ENCODE results near the gene LCN15.

LCN15 gene

DNA sequence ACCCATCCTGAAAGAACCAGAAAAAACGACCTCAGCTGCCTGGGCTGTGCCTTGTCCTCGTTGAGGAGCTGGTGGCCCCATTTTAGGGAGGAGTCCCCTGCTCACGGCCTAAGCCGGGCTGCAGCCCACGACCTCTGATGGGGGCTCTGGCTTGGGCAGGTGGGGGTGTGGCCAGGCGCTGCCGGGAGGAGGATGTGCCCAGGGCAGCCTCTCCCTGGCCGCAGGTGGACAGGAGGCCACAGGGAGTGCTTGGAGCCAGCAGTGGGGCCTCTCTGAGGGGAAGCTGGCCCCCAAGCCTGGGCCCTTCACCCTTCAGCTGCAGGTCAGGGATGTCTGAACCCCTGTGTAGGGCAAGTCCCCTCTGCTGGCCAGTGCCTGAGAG lies 49.4 kb downstream of the LCN15 start:
- Histone ChIP-seq H3K4me3 (IDR thresholded peaks at IDR 0.05; ENCODE audit: insufficient read depth, low read depth, low read length) (no peak overlapping the region), H3K27me3 (ENCODE audit: insufficient read depth, low read depth) (no peaks in the 10 kb centered on the region), H3K36me3 (ENCODE audit: insufficient read depth) (no peaks in the 10 kb centered on the region), H4K20me1 (ENCODE audit: insufficient read depth) (no peaks in the 10 kb centered on the region), H3K27ac (no peak overlapping the region), H3K4me2 (no peak overlapping the region), H3K4me1 (ENCODE audit: low read depth, poor library complexity, severe bottlenecking) (peaks cover 17% of the 10 kb centered on the region), H3K79me2 (ENCODE audit: insufficient read depth, low read depth) (no peaks in the 10 kb centered on the region), H2AFZ (ENCODE audit: low read depth) (no peak overlapping the region), H3K9ac (no peak overlapping the region)
- TF ChIP-seq, protein P1, sequence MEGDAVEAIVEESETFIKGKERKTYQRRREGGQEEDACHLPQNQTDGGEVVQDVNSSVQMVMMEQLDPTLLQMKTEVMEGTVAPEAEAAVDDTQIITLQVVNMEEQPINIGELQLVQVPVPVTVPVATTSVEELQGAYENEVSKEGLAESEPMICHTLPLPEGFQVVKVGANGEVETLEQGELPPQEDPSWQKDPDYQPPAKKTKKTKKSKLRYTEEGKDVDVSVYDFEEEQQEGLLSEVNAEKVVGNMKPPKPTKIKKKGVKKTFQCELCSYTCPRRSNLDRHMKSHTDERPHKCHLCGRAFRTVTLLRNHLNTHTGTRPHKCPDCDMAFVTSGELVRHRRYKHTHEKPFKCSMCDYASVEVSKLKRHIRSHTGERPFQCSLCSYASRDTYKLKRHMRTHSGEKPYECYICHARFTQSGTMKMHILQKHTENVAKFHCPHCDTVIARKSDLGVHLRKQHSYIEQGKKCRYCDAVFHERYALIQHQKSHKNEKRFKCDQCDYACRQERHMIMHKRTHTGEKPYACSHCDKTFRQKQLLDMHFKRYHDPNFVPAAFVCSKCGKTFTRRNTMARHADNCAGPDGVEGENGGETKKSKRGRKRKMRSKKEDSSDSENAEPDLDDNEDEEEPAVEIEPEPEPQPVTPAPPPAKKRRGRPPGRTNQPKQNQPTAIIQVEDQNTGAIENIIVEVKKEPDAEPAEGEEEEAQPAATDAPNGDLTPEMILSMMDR (conservative IDR thresholded peaks at IDR 0.05; ENCODE audit: low read depth, low read length) = no peak

DNA sequence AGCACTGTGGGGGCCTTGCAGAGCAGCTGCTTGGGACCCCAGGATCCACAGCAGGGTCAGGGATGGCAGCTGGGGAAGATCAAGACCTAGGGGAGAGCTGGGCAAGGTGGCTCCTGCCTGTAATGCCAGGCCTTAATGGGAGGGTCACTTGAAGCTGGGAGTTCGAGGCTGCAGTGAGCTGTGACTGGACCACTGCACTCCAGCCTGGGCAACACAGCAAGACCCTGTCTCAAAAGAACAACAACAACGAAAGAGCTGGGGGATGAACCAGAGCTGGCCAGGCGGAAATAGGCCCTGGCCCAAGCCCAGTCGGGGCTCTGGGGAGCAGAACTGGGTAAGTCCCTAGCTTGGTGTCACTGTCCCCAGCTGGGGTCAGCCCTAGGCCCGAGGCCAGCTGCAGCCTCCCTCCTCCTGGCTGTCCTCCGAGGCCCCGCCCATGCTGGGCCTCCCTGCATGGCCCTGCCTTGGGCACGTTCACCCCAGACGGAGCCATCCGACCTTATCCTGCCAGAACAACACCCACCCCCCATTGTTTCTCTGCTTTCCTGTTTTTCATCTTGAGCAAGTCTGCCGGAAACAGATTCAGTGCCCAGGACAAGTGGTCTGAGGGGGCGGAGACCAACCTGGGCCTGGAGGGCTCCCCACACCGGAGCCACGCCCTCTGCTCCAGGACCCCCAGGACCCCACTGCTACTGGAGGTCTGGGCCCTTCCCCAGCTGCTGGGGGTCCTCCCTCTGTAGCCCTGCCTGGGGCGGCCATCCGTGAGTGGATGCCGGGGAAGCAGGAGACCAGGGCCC lies 50.0 kb downstream of the LCN15 start:
- H3K27me3 ChIP-seq (ENCODE audit: insufficient read depth, low read depth) = no peaks in the 10 kb centered on the region
- TF ChIP-seq, protein P1 (conservative IDR thresholded peaks at IDR 0.05; ENCODE audit: low read depth, low read length) = no peak
- H3K27ac ChIP-seq = no peak overlapping the region
- no peaks in the 10 kb centered on the region for H4K20me1 ChIP-seq (ENCODE audit: insufficient read depth)
- no peaks in the 10 kb centered on the region for H3K79me2 ChIP-seq (ENCODE audit: insufficient read depth, low read depth)
- H2AFZ ChIP-seq (ENCODE audit: low read depth) = no peak overlapping the region
- no peak overlapping the region for H3K4me3 ChIP-seq (IDR thresholded peaks at IDR 0.05; ENCODE audit: insufficient read depth, low read depth, low read length)
- H3K4me1 ChIP-seq (ENCODE audit: low read depth, poor library complexity, severe bottlenecking) = peaks cover 17% of the 10 kb centered on the region
- no peaks in the 10 kb centered on the region for H3K36me3 ChIP-seq (ENCODE audit: insufficient read depth)
- no peak overlapping the region; the same call in 1 of the 2 replicates for H3K9ac ChIP-seq
- H3K4me2 ChIP-seq = peak overlapping the region; percentile 97

- Histone ChIP-seq H3K4me1 (ENCODE audit: low read depth, poor library complexity, severe bottlenecking) (peaks cover 17% of the 10 kb centered on the region), H3K27me3 (ENCODE audit: insufficient read depth, low read depth) (no peaks in the 10 kb centered on the region), H3K36me3 (ENCODE audit: insufficient read depth) (no peaks in the 10 kb centered on the region), H2AFZ (ENCODE audit: low read depth) (no peak overlapping the region), H3K4me3 (IDR thresholded peaks at IDR 0.05; ENCODE audit: insufficient read depth, low read depth, low read length) (no peak overlapping the region), H3K9ac (peak overlapping the region; percentile 64; the same call in 1 of the 2 replicates), H4K20me1 (ENCODE audit: insufficient read depth) (no peaks in the 10 kb centered on the region), H3K79me2 (ENCODE audit: insufficient read depth, low read depth) (no peaks in the 10 kb centered on the region), H3K4me2 (peak overlapping the region; percentile 97), H3K27ac (no peak overlapping the region)
- TF ChIP-seq, protein P1 (conservative IDR thresholded peaks at IDR 0.05; ENCODE audit: low read depth, low read length) = no peak
Measured at GRCh38 chr9:136713550-136713949, 50.8 kb downstream of the LCN15 start.

DNA sequence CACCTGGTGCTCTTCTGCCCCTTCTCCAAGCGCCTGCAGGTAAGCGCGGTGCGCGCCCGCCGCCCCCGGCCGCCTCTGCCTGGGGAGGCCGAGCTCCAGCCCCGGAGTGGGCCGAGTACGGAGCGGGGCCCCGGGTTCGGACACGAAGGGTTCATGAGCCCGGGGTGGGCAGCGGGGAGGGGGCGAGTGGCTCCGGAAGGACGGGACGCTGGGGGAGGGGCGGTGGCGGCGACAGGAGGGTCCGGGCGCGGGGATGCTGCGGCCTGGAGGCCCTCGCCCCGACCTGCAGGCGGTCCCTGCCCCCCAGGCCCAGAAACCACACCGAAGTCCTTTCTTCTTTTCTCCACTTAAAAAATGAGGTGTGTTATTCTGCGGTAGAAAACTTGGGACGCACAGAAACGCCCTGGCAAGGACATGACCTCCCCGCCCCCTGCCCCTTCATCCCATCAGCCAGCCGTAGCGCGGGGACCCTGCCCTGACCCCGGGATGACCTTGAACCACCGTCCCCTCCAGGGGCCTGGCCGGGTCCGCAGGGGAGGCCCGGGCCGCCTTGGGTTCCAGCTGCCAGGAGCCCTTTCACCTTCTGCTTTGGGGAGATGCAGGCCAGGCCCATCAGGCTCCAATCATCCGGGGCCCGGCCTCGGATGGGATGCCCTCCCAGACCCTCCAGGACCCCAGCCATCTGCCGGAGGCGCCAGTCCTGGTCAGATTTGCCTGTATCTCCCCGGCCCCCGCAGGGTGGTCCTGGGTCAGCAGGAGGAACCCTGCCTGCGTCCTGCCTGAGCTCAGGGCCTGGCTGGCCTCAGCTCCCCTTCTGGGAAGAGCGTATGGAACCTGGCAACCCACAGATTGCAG lies 51.4 kb downstream of the LCN15 start:
- Histone ChIP-seq H3K79me2 (ENCODE audit: insufficient read depth, low read depth) (no peaks in the 10 kb centered on the region), H4K20me1 (ENCODE audit: insufficient read depth) (no peaks in the 10 kb centered on the region), H3K36me3 (ENCODE audit: insufficient read depth) (no peaks in the 10 kb centered on the region), H3K27me3 (ENCODE audit: insufficient read depth, low read depth) (no peaks in the 10 kb centered on the region), H3K9ac (peak overlapping the region; percentile 64; the same call in 1 of the 2 replicates), H3K4me3 (IDR thresholded peaks at IDR 0.05; ENCODE audit: insufficient read depth, low read depth, low read length) (no peak overlapping the region), H3K4me2 (peak overlapping the region; percentile 97), H3K27ac (no peak overlapping the region), H2AFZ (ENCODE audit: low read depth) (peak overlapping the region; percentile 54), H3K4me1 (ENCODE audit: low read depth, poor library complexity, severe bottlenecking) (peaks cover 17% of the 10 kb centered on the region)
- TF ChIP-seq, protein P1 (conservative IDR thresholded peaks at IDR 0.05; ENCODE audit: low read depth, low read length) = 0 out of 2 replicates have a peak, but pooled peaks have one; percentile 3

Measured in KMS-11 (cell line).